BLaER1 (cell line): ENCODE measurements around the gene HK3.

Source experiments
- H3K27ac ChIP-seq: shearing (Covaris generic); formaldehyde crosslinking; 2 replicates; pipeline ENCODE4 v1.8.1; 2022
- H3K27me3 ChIP-seq: shearing (Covaris generic); formaldehyde crosslinking; 2 replicates; pipeline ENCODE4 v1.8.1; 2022
- H3K36me3 ChIP-seq: shearing (Covaris generic); formaldehyde crosslinking; 2 replicates; pipeline ENCODE4 v1.8.1; 2022
- H3K4me1 ChIP-seq: shearing (Covaris generic); formaldehyde crosslinking; 2 replicates; pipeline ENCODE4 v1.8.1; 2022
- H3K4me2 ChIP-seq: shearing (Covaris generic); formaldehyde crosslinking; 2 replicates; pipeline ENCODE4 v1.8.1; 2022
- H3K4me3 ChIP-seq: shearing (Covaris generic); formaldehyde crosslinking; 2 replicates; pipeline ENCODE4 v1.8.1; 2022
- H3K9ac ChIP-seq: shearing (Covaris generic); formaldehyde crosslinking; 2 replicates; pipeline ENCODE4 v1.8.1; 2022
- H3K9me3 ChIP-seq: shearing (Covaris generic); formaldehyde crosslinking; 2 replicates; pipeline ENCODE4 v1.8.1; 2022
- H4K20me1 ChIP-seq: shearing (Covaris generic); formaldehyde crosslinking; 2 replicates; pipeline ENCODE4 v1.8.1; 2022
- Cebpa-rat ChIP-seq: shearing (Covaris generic); IDR thresholded peaks from 2 replicates; pipeline ENCODE4 v1.8.1; 2022

Gene HK3

DNA sequence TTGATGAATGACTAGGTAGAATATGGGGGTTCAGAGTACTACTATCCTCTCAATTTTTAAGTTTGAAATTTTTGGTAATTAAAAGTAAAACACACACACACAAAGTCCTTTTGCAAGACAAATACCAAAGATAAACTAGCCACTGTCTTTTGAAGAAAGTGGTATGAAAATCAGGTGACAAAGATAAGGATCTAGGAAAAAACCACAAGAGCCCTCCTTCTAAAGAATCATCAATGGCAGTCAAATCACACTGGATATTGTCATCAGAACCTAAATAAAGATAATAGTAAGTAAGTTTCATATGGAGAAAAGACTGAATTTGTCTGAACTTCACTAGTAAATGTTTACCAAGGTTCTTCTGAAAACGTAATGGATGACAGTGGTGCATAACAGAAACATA, 30.5 kb upstream of the HK3 start:
- H3K9me3 ChIP-seq: no peaks in the 10 kb centered on the region
- H3K4me1 ChIP-seq: no peaks in the 10 kb centered on the region
- no peak overlapping the region for H3K4me2 ChIP-seq
- TF ChIP-seq Cebpa-rat: no peak
- no peak overlapping the region for H3K9ac ChIP-seq
- H3K4me3 ChIP-seq: no peak overlapping the region
- peaks cover 80% of the 10 kb centered on the region for H3K36me3 ChIP-seq
- H3K27ac ChIP-seq: no peak overlapping the region
- H4K20me1 ChIP-seq: peaks cover 47% of the 10 kb centered on the region
- H3K27me3 ChIP-seq: no peaks in the 10 kb centered on the region

DNA sequence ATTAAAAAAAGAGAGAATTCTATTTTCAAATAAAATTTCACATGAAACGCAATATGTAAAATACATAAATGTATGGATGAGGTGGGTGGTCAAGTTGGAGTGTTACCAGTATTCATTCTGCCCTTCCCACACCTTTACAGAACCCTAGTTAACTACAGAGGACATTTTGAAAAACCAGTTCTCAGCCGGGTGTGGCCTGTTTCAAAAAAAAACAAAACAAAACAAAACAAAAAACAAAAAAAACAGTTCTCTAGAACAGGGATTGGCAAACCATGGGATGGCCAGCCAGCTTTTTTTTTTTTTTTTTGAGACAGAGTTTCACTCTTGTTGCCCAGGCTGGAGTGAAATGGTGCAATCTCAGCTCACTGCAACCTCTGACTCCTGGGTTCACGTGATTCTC, 28.4 kb upstream of the HK3 start:
- Histone ChIP-seq H3K4me3 (no peak overlapping the region), H4K20me1 (peaks cover 55% of the 10 kb centered on the region), H3K4me1 (no peaks in the 10 kb centered on the region), H3K9me3 (no peaks in the 10 kb centered on the region), H3K27me3 (no peaks in the 10 kb centered on the region), H3K36me3 (peaks cover 73% of the 10 kb centered on the region), H3K27ac (no peak overlapping the region), H3K9ac (no peak overlapping the region), H3K4me2 (no peak overlapping the region)
- TF ChIP-seq Cebpa-rat: no peak

DNA sequence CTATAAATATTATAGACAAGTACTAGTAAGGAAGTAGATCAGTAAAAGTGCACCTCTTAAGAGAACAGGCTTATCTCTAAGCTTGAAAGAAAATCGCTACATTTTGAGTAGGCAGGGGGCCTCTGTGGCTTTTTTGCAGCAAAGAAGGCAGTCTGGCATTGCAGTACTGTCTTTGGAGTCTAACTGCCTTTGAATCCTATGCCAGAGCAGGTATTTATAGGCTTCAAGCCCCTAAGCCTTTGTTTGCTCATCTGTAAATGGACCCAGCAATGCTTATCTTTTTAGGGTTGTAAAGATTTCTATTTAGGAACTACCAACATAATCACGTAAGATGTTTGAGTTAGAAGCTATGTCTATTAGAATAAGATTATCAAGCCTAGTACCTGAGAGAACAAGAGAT, 23.7 kb upstream of the HK3 start:
- Histone ChIP-seq H3K27ac (no peak overlapping the region), H3K9ac (no peak overlapping the region), H3K4me1 (no peaks in the 10 kb centered on the region), H3K27me3 (no peaks in the 10 kb centered on the region), H3K4me3 (no peak overlapping the region), H3K36me3 (peaks cover 71% of the 10 kb centered on the region), H4K20me1 (peaks cover 55% of the 10 kb centered on the region), H3K9me3 (no peaks in the 10 kb centered on the region), H3K4me2 (no peak overlapping the region)
- TF ChIP-seq Cebpa-rat: no peak

DNA sequence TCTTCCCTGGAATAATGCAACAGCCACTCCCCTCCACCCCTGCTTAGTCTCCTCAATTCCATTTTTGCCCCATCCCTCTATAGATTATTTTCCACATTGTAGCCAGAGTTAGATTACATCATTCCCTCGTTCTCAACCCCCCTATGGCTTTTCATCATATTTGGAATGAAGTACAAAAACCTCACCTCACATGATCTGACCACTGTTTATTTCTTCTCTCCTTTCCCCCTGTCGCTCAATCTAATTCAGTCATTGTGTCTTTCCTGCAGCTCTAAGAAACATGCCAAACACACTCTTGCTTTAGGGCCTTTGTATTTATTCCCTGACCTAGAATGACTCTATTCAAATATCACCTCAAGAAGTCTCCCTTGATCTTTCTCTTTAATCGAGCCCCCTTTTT, 22.6 kb upstream of the HK3 start:
- TF ChIP-seq Cebpa-rat: no peak
- H3K27ac ChIP-seq: no peak overlapping the region
- H3K9ac ChIP-seq: no peak overlapping the region
- H3K4me2 ChIP-seq: no peak overlapping the region
- H3K27me3 ChIP-seq: no peaks in the 10 kb centered on the region
- H3K36me3 ChIP-seq: peaks cover 71% of the 10 kb centered on the region
- no peaks in the 10 kb centered on the region for H3K9me3 ChIP-seq
- peaks cover 65% of the 10 kb centered on the region for H4K20me1 ChIP-seq
- H3K4me3 ChIP-seq: no peak overlapping the region
- H3K4me1 ChIP-seq: no peaks in the 10 kb centered on the region

DNA sequence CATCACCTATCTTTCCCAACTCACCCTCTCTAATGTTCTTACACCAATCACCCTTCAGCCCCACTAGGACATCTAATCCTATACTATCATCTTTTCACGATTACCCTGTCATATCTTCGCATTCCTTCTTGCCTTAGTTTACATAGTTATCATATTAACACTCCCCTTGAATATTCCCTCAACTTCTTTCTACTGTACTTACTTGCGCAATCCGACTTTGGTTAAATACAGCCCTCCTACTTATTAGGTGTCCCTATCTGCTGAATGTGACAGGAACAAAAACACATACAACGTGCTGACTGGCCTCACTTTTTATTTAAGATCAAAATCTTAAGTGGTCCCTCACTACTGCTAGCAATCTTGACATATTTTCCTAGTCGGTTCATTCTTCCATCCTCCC, 19.5 kb upstream of the HK3 start:
- H3K27ac ChIP-seq: no peak overlapping the region
- H3K4me1 ChIP-seq: no peaks in the 10 kb centered on the region
- H3K36me3 ChIP-seq: peaks cover 80% of the 10 kb centered on the region
- no peak overlapping the region for H3K9ac ChIP-seq
- no peak overlapping the region for H3K4me3 ChIP-seq
- no peaks in the 10 kb centered on the region for H3K27me3 ChIP-seq
- H3K9me3 ChIP-seq: no peaks in the 10 kb centered on the region
- H3K4me2 ChIP-seq: no peak overlapping the region
- TF ChIP-seq Cebpa-rat: no peak
- H4K20me1 ChIP-seq: peaks cover 73% of the 10 kb centered on the region

DNA sequence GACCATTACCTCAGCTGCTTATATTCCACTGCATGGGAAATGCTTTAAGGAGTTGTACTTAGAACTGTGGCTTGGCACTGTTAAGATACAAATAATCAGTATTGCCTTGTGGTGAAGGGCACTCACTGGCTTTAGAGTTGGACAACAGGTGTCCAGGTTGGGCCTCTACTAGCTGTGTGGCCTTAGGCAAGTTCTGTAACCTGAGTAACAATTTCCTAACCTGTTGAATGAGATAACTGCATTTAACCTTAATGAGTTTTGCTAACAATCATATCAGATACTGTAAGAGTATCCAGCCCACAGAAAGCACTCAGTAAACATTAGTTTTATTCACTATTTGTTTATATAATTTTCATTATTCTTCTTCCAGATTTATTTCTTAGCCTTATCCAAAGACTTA, 17.2 kb upstream of the HK3 start:
- Histone ChIP-seq H3K36me3 (peaks cover 80% of the 10 kb centered on the region), H3K4me2 (no peak overlapping the region), H3K9ac (no peak overlapping the region), H4K20me1 (peaks cover 76% of the 10 kb centered on the region), H3K4me1 (no peaks in the 10 kb centered on the region), H3K27ac (no peak overlapping the region), H3K4me3 (no peak overlapping the region), H3K27me3 (no peaks in the 10 kb centered on the region), H3K9me3 (no peaks in the 10 kb centered on the region)
- TF ChIP-seq Cebpa-rat: no peak

DNA sequence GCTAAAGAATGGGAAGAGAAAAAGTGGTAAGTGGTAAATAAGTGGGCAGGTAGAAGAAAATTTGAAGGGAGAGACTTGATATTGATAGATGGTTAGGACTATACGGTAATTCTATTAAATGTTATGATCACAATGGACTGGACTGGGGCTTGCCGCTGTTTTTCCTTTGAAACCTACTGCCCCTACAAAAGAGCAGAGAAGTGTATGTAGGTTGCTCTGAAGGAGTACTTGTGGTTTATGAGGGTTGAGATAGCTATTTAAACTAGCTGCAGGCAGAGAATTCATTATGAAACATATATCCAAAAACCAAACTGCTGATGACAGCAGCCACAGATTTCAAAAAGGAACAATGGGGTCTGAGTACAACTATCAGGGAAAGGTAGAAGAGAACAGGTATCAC, 16.8 kb upstream of the HK3 start:
- no peak for TF ChIP-seq Cebpa-rat
- peaks cover 80% of the 10 kb centered on the region for H3K36me3 ChIP-seq
- no peaks in the 10 kb centered on the region for H3K9me3 ChIP-seq
- H3K4me1 ChIP-seq: no peaks in the 10 kb centered on the region
- H4K20me1 ChIP-seq: peaks cover 77% of the 10 kb centered on the region
- no peak overlapping the region for H3K9ac ChIP-seq
- no peak overlapping the region for H3K4me2 ChIP-seq
- no peak overlapping the region for H3K4me3 ChIP-seq
- no peak overlapping the region for H3K27ac ChIP-seq
- H3K27me3 ChIP-seq: no peaks in the 10 kb centered on the region

DNA sequence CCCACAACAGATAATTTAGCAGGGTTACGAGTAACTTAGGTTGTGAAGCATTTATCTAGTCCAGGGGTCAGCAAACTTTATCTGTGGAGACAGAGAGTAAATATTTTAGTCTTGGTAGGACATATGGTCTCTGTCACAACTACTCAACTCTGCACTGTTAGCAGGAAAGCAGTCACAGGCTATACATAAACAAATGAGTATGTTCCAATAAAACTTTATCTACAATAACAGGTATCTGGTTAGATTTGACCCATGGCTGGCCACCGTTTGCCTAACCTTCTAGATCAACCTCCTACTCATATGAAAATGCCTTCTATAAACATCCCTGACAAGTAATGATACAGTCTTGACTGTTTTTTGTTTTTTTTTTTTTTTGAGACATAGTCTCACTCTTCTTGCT, 13.0 kb upstream of the HK3 start:
- H3K27ac ChIP-seq: no peak overlapping the region
- peaks cover 95% of the 10 kb centered on the region for H4K20me1 ChIP-seq
- H3K36me3 ChIP-seq: peaks cover 83% of the 10 kb centered on the region
- no peak overlapping the region for H3K4me2 ChIP-seq
- H3K27me3 ChIP-seq: no peaks in the 10 kb centered on the region
- H3K9me3 ChIP-seq: no peaks in the 10 kb centered on the region
- no peak for TF ChIP-seq Cebpa-rat
- H3K4me3 ChIP-seq: no peak overlapping the region
- H3K9ac ChIP-seq: no peak overlapping the region
- H3K4me1 ChIP-seq: no peaks in the 10 kb centered on the region

DNA sequence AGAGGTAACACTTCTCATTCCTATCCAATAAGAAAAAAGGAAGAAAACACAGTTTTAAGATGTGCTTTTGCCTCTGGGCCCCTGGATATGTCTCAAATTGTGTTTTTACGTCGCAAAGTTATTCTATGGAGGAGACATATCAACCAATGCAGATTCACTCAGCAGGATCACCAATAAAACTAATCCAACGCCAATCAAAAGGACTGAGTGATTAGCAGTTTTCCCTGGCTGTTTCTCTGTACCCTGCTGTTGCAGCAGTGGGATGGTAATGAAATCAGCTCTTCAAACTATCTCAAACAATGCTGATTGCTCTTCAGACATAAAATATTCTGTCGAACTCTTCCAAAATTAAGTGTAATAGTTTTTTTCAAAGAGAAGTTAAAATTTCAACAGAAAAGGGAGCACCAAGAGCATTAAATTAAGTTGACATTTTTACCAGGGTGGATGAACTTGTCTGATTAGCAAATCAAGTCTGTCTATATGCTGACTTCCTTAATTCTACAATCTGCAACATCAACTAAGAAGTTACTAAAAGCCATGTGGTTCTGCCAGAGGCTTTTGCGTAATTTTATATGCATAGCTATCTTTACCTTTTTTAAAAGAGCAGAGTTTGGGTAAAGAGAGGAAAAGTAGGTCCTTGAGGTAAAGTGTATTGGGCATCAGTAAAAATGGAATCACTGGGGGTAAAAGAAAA, 9.7 kb upstream of the HK3 start:
- Histone ChIP-seq H3K4me1 (no peaks in the 10 kb centered on the region), H3K4me2 (no peak overlapping the region), H3K27ac (no peak overlapping the region), H3K4me3 (no peak overlapping the region), H3K36me3 (peaks cover 93% of the 10 kb centered on the region), H4K20me1 (peaks cover 87% of the 10 kb centered on the region), H3K9ac (no peak overlapping the region), H3K9me3 (no peaks in the 10 kb centered on the region), H3K27me3 (no peaks in the 10 kb centered on the region)
- TF ChIP-seq Cebpa-rat: no peak

DNA sequence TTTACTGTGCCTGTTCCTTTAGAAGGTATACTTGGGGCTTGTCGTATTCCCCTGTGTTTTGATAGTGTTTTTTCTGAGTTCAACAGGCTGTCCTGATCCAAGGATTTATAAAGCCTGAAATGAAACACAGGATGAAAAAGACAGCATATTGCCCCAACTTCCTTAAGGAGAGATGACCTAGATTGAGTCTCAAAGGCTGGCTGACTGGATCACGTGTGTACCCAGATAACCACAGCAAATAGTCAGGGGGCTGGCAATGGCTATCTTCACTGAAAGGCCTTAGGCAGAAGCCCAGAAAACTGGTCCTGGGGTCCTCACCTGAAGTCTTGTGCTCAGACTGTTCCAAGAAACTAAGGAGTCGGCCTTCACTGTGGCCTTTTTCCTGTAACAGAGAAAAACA, 7.7 kb upstream of the HK3 start:
- no peak overlapping the region for H3K27ac ChIP-seq
- H3K27me3 ChIP-seq: no peaks in the 10 kb centered on the region
- H3K36me3 ChIP-seq: peaks cover 96% of the 10 kb centered on the region
- H3K4me1 ChIP-seq: no peaks in the 10 kb centered on the region
- no peak overlapping the region for H3K4me2 ChIP-seq
- no peaks in the 10 kb centered on the region for H3K9me3 ChIP-seq
- H3K9ac ChIP-seq: no peak overlapping the region
- TF ChIP-seq Cebpa-rat: no peak
- H3K4me3 ChIP-seq: no peak overlapping the region
- H4K20me1 ChIP-seq: peaks cover 82% of the 10 kb centered on the region

DNA sequence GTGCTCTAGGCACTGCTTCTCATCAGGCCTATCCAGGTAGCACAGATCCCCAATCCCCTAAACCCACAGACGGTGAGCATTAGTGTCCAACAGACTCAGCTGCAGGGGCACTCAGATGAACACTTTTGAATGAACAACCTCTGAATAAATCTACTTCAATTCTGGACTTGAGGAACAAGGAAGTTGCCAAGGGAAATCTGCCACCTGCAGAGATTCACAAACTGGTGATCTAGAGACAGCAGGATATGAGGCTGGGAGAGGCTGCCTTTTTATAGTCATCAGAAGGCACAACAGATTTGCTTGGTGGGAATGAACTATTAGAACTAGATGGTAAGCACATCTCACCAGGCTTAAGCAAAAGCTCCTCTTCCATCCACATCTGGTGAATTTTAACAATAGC, 7.0 kb upstream of the HK3 start:
- no peak for TF ChIP-seq Cebpa-rat
- Histone ChIP-seq H3K36me3 (peaks cover 96% of the 10 kb centered on the region), H3K4me3 (no peak overlapping the region), H4K20me1 (peaks cover 81% of the 10 kb centered on the region), H3K9me3 (no peaks in the 10 kb centered on the region), H3K4me2 (no peak overlapping the region), H3K27me3 (no peaks in the 10 kb centered on the region), H3K9ac (no peak overlapping the region), H3K4me1 (no peaks in the 10 kb centered on the region), H3K27ac (no peak overlapping the region)
